ENCODE measurements around the gene QRFP.
"Not testable (repeated sequence)": the region's sequence is repeated elsewhere in the genome, so short reads cannot be mapped to it uniquely, and the experiment has no call there.

The QRFP gene

GRCh38 chr9:130849356-130849755 lies 47.3 kb downstream of the QRFP start:
- no peak for DNase-seq (ENCODE audit: low read depth)

GRCh38 chr9:130848514-130848913 lies 48.1 kb downstream of the QRFP start:
- DNase-seq (ENCODE audit: low read depth), result not testable (repeated sequence)

GRCh38 chr9:130847306-130848217 lies 49.0 kb downstream of the QRFP start:
- no peak for DNase-seq (ENCODE audit: low read depth)

- DNase-seq (ENCODE audit: low read depth), result no peak
Measured at GRCh38 chr9:130846487-130847305, 49.9 kb downstream of the QRFP start.

- DNase-seq (ENCODE audit: low read depth), result no peak
Measured at GRCh38 chr9:130845901-130846481, 50.6 kb downstream of the QRFP start.

- no peak for DNase-seq (ENCODE audit: low read depth)
Measured at GRCh38 chr9:130845254-130845653, 51.4 kb downstream of the QRFP start.

GRCh38 chr9:130844044-130844451 lies 52.6 kb downstream of the QRFP start:
- DNase-seq (ENCODE audit: low read depth), result no peak

- no peak for DNase-seq (ENCODE audit: low read depth)
Measured at GRCh38 chr9:130843049-130843908, 53.3 kb downstream of the QRFP start.

Measured in CMK (cell line).